Body of pancreas (tissue), 4 donors: ENCODE measurements around the gene APOL1. TPM values are rescaled to one million over a fixed set of nuclear protein-coding genes. Genes with fewer than 3 reads are reported as not detected.

Experiments
- ATAC-seq: fragments of 150-250 bp; one replicate; pipeline ENCODE4 v1.9.1; 2016
- DNase-seq, 4 donors: peaks; one replicate each; pipeline ENCODE4 v3.0.0-alpha.2; 2019
- H3K27ac ChIP-seq, 4 donors: fragments of 200-600 bp; sonication (generic); 1 replicate in 3 of 4; 2 replicates in 1 of 4; pipeline versions ENCODE4 v1.5.1 to v1.6.1; 2016 to 2019; ENCODE audit warnings: mild to moderate bottlenecking in 1 of 4, mixed read lengths in 1 of 4, moderate library complexity in 1 of 4
- H3K27me3 ChIP-seq, 2 donors: fragments of 200-600 bp; sonication (generic); one replicate each; pipeline ENCODE4 v1.6.0; 2016; ENCODE audit warnings: mild to moderate bottlenecking in 1 of 2
- H3K36me3 ChIP-seq, 2 donors: fragments of 200-600 bp; sonication (generic); replicated peaks in 1 of 2; 2 replicates each; pipeline ENCODE4 v1.5.1; 2016; ENCODE audit warnings: low read depth in 2 of 2; ENCODE audit not compliant: insufficient read depth in 1 of 2
- H3K4me1 ChIP-seq: fragments of 200-600 bp; sonication (generic); one replicate; pipeline ENCODE4 v1.6.0; 2016
- H3K4me3 ChIP-seq, 2 donors: fragments of 200-600 bp; sonication (generic); 1 replicate in 1 of 2; 2 replicates in 1 of 2; pipeline ENCODE4 v1.5.1; 2016 to 2019
- H3K9me3 ChIP-seq, 3 donors: fragments of 200-600 bp; sonication (generic); 1 replicate in 2 of 3; 2 replicates in 1 of 3; pipeline ENCODE4 v1.5.1; 2016
- POLR2A ChIP-seq, 3 donors: fragments of 450-650 bp; IDR thresholded peaks; one replicate each; pipeline ENCODE4 v1.6.1; 2016; ENCODE audit warnings: antibody characterized with exemption in 3 of 3, mild to moderate bottlenecking in 2 of 3
- WGBS, 2 donors: methylation state at CpG; one replicate each; pipeline ENCODE4 v1.1.5; 2017; 5-methylcytosine and 5-hydroxymethylcytosine counted together
- intact Hi-C: fragments of 100-400 bp; cut with DNase I; formaldehyde crosslinking; loops from one replicate; pipeline ENCODE4 v1.15.1; 2023
- total RNA-seq, 2 donors: library from RNA; depleted of rRNA; stranded (reverse); fragments of >200 nt; gene quantifications; one replicate each; pipeline ENCODE4 v1.1.0, GENCODE V29; 2016
- TF ChIP-seq, protein P1 (sequence below), 7 experiments: fragments of 450-650 bp in 4 of 7; fragments of 200-600 bp in 3 of 7; sonication (generic) in 3 of 7; IDR thresholded peaks; one replicate each; pipeline ENCODE4 v1.5.1; 2016 to 2019; ENCODE audit warnings: antibody characterized with exemption in 7 of 7

The APOL1 gene
- total RNA-seq, 2 donors from 2014 or later = 5.2 to 11.9 TPM

DNA sequence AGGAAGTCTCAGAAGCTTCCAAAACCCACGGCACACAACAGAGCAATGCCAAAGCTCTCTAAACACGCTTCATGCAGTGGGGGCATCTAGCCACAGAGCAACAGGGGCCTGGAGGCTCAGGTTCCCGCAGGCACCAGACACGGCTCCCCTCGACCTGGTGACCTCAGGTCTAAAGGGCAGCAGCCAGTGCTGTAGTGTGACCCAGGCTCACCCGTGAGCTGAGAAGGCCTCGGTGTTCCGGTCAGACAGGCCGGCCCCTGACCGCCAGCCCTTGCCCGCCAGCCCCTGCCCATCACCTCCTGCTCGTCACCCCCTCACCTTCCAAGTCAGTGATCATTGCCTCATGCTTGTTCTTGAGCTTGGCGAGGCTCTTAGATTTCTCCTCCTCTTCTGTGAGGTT lies 45.7 kb downstream of the APOL1 start:
- Histone ChIP-seq H3K27me3 (no peaks in the 10 kb centered on the region), H3K9me3 (no peaks in the 10 kb centered on the region), H3K4me1 (no peaks in the 10 kb centered on the region), H3K27ac (no peak overlapping the region), H3K4me3 (no peak overlapping the region), H3K36me3 (peaks cover 68 to 95% of the 10 kb centered on the region in 2 donors)
- 94% methylated on average over 8 to 13 of the region's 13 CpGs for WGBS, 2 donors
- intact Hi-C loops = no loop called here
- ATAC-seq (no peak), DNase-seq (no peak)
- TF ChIP-seq POLR2A (IDR thresholded peaks at IDR 0.05) = no peak
- TF ChIP-seq, protein P1, sequence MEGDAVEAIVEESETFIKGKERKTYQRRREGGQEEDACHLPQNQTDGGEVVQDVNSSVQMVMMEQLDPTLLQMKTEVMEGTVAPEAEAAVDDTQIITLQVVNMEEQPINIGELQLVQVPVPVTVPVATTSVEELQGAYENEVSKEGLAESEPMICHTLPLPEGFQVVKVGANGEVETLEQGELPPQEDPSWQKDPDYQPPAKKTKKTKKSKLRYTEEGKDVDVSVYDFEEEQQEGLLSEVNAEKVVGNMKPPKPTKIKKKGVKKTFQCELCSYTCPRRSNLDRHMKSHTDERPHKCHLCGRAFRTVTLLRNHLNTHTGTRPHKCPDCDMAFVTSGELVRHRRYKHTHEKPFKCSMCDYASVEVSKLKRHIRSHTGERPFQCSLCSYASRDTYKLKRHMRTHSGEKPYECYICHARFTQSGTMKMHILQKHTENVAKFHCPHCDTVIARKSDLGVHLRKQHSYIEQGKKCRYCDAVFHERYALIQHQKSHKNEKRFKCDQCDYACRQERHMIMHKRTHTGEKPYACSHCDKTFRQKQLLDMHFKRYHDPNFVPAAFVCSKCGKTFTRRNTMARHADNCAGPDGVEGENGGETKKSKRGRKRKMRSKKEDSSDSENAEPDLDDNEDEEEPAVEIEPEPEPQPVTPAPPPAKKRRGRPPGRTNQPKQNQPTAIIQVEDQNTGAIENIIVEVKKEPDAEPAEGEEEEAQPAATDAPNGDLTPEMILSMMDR (IDR thresholded peaks at IDR 0.05) = no peak

DNA sequence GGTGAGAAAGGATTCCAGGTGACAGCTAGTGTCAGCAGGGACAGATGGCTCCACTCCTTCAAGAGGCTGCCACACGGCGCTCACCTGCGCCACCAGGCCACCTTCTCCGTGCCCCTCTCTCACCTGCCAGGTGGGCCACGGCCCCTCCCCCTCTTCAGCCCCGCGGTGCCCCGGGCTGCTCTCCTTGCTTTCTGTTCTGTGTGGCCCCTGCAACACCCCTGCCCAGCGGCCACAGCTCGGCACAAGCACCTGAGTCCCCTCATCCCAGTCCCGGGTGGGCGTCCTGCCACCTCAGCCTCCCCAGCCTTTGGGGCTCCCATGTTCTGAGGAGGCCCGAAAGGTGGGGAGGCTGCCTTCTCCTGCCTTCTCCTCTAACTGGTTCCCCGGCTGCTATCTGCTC lies 46.4 kb downstream of the APOL1 start:
- Histone ChIP-seq H3K27me3 (no peaks in the 10 kb centered on the region), H3K4me1 (no peaks in the 10 kb centered on the region), H3K9me3 (no peaks in the 10 kb centered on the region), H3K4me3 (no peak overlapping the region), H3K27ac (no peak overlapping the region), H3K36me3 (peaks cover 61 to 94% of the 10 kb centered on the region in 2 donors)
- ATAC-seq (no peak), DNase-seq (no peak)
- intact Hi-C loops = no loop called here
- TF ChIP-seq, protein P1 (IDR thresholded peaks at IDR 0.05) = no peak
- no peak for TF ChIP-seq POLR2A (IDR thresholded peaks at IDR 0.05)
- WGBS, 2 donors = 80 to 88% methylated on average over 10 to 14 of the region's 14 CpGs

GRCh38 chr22:36299911-36300310 lies 47.0 kb downstream of the APOL1 start:
- H3K4me3 ChIP-seq = no peak overlapping the region
- no peak for ATAC-seq
- intact Hi-C loops = loop anchor here (5.0 kb wide), 1 partner anchor 172 kb away; no protein-coding TSS in a partner anchor
- no peak overlapping the region for H3K27ac ChIP-seq
- no peak for DNase-seq
- TF ChIP-seq, protein P1 (IDR thresholded peaks at IDR 0.05) = no peak
- TF ChIP-seq POLR2A (IDR thresholded peaks at IDR 0.05) = no peak
- 92 to 94% methylated on average over 11 to 12 of the region's 12 CpGs for WGBS, 2 donors
- H3K27me3 ChIP-seq = no peaks in the 10 kb centered on the region
- no peaks in the 10 kb centered on the region for H3K9me3 ChIP-seq
- peaks cover 60 to 93% of the 10 kb centered on the region in 2 donors for H3K36me3 ChIP-seq
- H3K4me1 ChIP-seq = no peaks in the 10 kb centered on the region

DNA sequence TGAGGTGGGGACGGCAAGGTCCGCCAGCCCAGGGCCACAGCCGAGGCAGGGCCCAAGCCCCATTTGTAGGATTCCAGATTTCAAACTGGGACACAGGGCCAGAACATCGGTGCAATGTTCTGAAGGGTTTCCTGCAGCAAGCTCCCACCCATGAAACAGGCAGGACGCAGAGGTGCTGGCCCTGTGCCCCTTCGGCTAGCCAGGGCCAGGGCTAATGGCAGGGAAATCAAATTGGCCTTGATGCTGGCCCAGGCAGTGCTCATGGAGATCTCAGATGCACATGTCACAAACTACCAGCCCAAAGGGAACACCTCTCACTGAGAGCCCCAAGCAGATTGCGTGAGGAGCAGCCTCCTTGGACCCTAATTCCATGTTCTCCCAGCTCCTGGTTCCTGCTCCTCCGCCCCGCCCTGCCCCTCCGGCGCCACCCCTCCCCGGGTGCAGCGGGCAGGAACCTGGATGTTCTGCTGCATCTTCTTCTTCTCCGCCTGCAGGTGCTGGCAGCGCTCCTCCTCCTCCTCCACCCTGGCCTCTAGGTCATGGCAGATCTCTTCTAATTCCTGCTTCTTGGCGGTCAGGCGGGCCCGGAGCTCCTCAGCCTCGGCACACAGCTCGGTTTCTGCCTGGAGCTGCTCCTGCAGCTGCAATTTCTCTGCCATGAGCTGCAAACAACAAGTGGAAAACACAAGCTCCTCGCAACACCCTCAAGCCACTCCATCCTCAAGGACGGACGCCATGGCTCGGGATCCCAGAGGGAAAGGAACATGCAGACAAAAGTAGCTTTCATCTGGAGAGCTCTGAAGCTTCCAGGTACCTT lies 47.7 kb downstream of the APOL1 start:
- no peak for DNase-seq
- intact Hi-C loops = loop anchor here (5.0 kb wide), 1 partner anchor 172 kb away; no protein-coding TSS in a partner anchor
- Histone ChIP-seq H3K36me3 (peaks cover 63 to 93% of the 10 kb centered on the region in 2 donors), H3K27me3 (no peaks in the 10 kb centered on the region), H3K4me1 (no peaks in the 10 kb centered on the region), H3K27ac (no peak overlapping the region), H3K4me3 (no peak overlapping the region), H3K9me3 (no peaks in the 10 kb centered on the region)
- TF ChIP-seq, protein P1 (IDR thresholded peaks at IDR 0.05) = no peak
- no peak for TF ChIP-seq POLR2A (IDR thresholded peaks at IDR 0.05)
- no peak for ATAC-seq
- WGBS, 2 donors = 90 to 92% methylated on average over 19 to 24 of the region's 24 CpGs
